Keratinocyte (primary cell): ENCODE measurements around the gene HSDL2. TPM values are rescaled to one million over a fixed set of nuclear protein-coding genes. Genes with fewer than 3 reads are reported as not detected.
A peak's percentile ranks its signal among the peaks of the same experiment; 100 is the strongest.

Experiments used
- DNase-seq: peaks from one replicate; pipeline ENCODE4 v3.0.0-alpha.2; 2011; ENCODE audit warnings: low read depth, missing footprints, low spot score
- FAIRE-seq: peaks from 2 replicates; lab custom pipeline; 2011; peaks lifted over from hg19 to GRCh38; lab: Jason Lieb, UNC
- H2AFZ ChIP-seq: 2 replicates; pipeline ENCODE4 v1.6.0; 2012; ENCODE audit warnings: low read length, control low read depth, inconsistent platforms; ENCODE audit not compliant: control insufficient read depth
- H3K27ac ChIP-seq: 2 replicates; pipeline ENCODE4 v1.5.1; 2011; ENCODE audit warnings: low read length; ENCODE audit not compliant: control insufficient read depth, insufficient read depth
- H3K27me3 ChIP-seq: 3 replicates; pipeline ENCODE4 v1.6.0; 2011; ENCODE audit warnings: low read length; ENCODE audit not compliant: control insufficient read depth, insufficient read depth; ENCODE audit errors: extremely low read depth
- H3K36me3 ChIP-seq, 2 experiments: 2 replicates in 1 of 2; 3 replicates in 1 of 2; pipeline ENCODE4 v1.5.1; 2011; ENCODE audit warnings: low read length in 2 of 2, mild to moderate bottlenecking in 1 of 2; ENCODE audit not compliant: control insufficient read depth in 2 of 2, insufficient read depth in 2 of 2; ENCODE audit errors: extremely low read depth in 1 of 2
- H3K4me1 ChIP-seq: 3 replicates; pipeline ENCODE4 v1.5.1; 2011; ENCODE audit warnings: low read length; ENCODE audit not compliant: control insufficient read depth, insufficient read depth; ENCODE audit errors: extremely low read depth
- H3K4me2 ChIP-seq: 3 replicates; pipeline ENCODE4 v1.6.0; 2011; ENCODE audit warnings: low read depth, low read length; ENCODE audit not compliant: control insufficient read depth, insufficient read depth; ENCODE audit errors: extremely low read depth
- H3K4me3 ChIP-seq, 3 experiments: fragments of 200-600 bp in 1 of 3; sonication (generic) in 1 of 3; 2 replicates in 2 of 3; 3 replicates in 1 of 3; pipeline ENCODE4 v1.5.1; 2011 to 2016; ENCODE audit warnings: low read length in 3 of 3, mild to moderate bottlenecking in 3 of 3, control low read depth in 2 of 3, inconsistent platforms in 1 of 3, low read depth in 1 of 3, mixed read lengths in 1 of 3, mixed run types in 1 of 3, moderate library complexity in 1 of 3; ENCODE audit not compliant: control insufficient read depth in 2 of 3, insufficient read depth in 2 of 3; ENCODE audit errors: extremely low read depth in 1 of 3
- H3K79me2 ChIP-seq: 2 replicates; pipeline ENCODE4 v1.6.0; 2012; ENCODE audit warnings: low read length; ENCODE audit not compliant: control insufficient read depth, insufficient read depth
- H3K9ac ChIP-seq: 3 replicates; pipeline ENCODE4 v1.6.0; 2011; ENCODE audit warnings: low read length; ENCODE audit not compliant: control insufficient read depth, insufficient read depth; ENCODE audit errors: extremely low read depth
- H3K9me1 ChIP-seq: 3 replicates; pipeline ENCODE4 v1.6.0; 2011; ENCODE audit warnings: low read length; ENCODE audit not compliant: control insufficient read depth, insufficient read depth; ENCODE audit errors: extremely low read depth
- H3K9me3 ChIP-seq: 2 replicates; pipeline ENCODE4 v1.5.1; 2012; ENCODE audit warnings: low read depth, low read length; ENCODE audit not compliant: control insufficient read depth
- H4K20me1 ChIP-seq: 3 replicates; pipeline ENCODE4 v1.6.0; 2011; ENCODE audit warnings: low read length; ENCODE audit not compliant: control insufficient read depth, insufficient read depth; ENCODE audit errors: extremely low read depth
- CTCF ChIP-seq, 3 experiments: IDR thresholded peaks in 1 of 3; conservative IDR thresholded peaks in 1 of 3; optimal IDR thresholded peaks in 1 of 3; 2 replicates in 2 of 3; 3 replicates in 1 of 3; pipeline versions ENCODE3 to v1.5.1; 2011; ENCODE audit warnings: low read length in 3 of 3, mild to moderate bottlenecking in 3 of 3, moderate library complexity in 2 of 3, control low read depth in 1 of 3, inconsistent platforms in 1 of 3; ENCODE audit not compliant: insufficient read depth in 2 of 3; ENCODE audit errors: extremely low read depth in 1 of 3
- EZH2 ChIP-seq: IDR thresholded peaks from one replicate; pipeline ENCODE4 v1.6.1; 2012; ENCODE audit warnings: inconsistent platforms, mild to moderate bottlenecking, low read length, moderate library complexity
- dilution Hi-C: fragments of 300-500 bp; cut with MboI; formaldehyde crosslinking; loops from one replicate; pipeline ENCODE4 v1.7.0; 2020; ENCODE audit warnings: low sequenced_read_pairs; ENCODE audit not compliant: extremely low pct_ligation_motif_present
- polyA plus RNA-seq, 5 experiments: library from polyadenylated mRNA; depleted of rRNA in 3 of 5; stranded (reverse) in 3 of 5; stranded (forward) in 1 of 5; unstranded in 1 of 5; fragments of >200 nt; gene quantifications; 1 replicate in 1 of 5; 2 replicates in 3 of 5; 3 replicates in 1 of 5; pipeline versions ENCODE4 v1.2.1 to v1.2.3, GENCODE V29; 2011 to 2012; ENCODE audit warnings: missing spikeins in 2 of 5, low read depth in 1 of 5, low replicate concordance in 1 of 5

The HSDL2 gene
- polyA plus RNA-seq, 1 donor (not counting 4 experiments of a cell fraction or from before 2014, with no cell fraction given): 27.6 TPM

- H3K4me3 ChIP-seq: no peak overlapping the region
- H3K36me3 ChIP-seq: no peaks in the 10 kb centered on the region
- no peaks in the 10 kb centered on the region for H4K20me1 ChIP-seq
- H3K9me1 ChIP-seq: no peaks in the 10 kb centered on the region
- no peak overlapping the region for H3K27ac ChIP-seq
- no peak overlapping the region for H3K9ac ChIP-seq
- peak overlapping the region; percentile 68 for H2AFZ ChIP-seq
- no peak for DNase-seq
- H3K9me3 ChIP-seq: no peaks in the 10 kb centered on the region
- dilution Hi-C loops: no loop called here
- H3K4me2 ChIP-seq: peak overlapping the region; percentile 32
- H3K4me1 ChIP-seq: peaks cover 6% of the 10 kb centered on the region
- FAIRE-seq: peak; percentile 69
- no peaks in the 10 kb centered on the region for H3K27me3 ChIP-seq
- TF ChIP-seq EZH2 (no peak), CTCF (optimal IDR thresholded peaks at IDR 0.05 in 1 of 3, IDR thresholded peaks at IDR 0.05 in 1 of 3, conservative IDR thresholded peaks at IDR 0.05 in 1 of 3; ENCODE audit: extremely low read depth in 1 of 3, insufficient read depth in 2 of 3, low read length in 3 of 3) (no peak)
- H3K79me2 ChIP-seq: no peaks in the 10 kb centered on the region
These were observed 38.2 kb upstream of the HSDL2 start for GRCh38 chr9:112341730-112342129.

- no peaks in the 10 kb centered on the region for H3K9me3 ChIP-seq
These were observed 31.5 kb upstream of the HSDL2 start for GRCh38 chr9:112348257-112349007.

More at GRCh38 chr9:112348257-112349007, 31.5 kb upstream of the HSDL2 start:
- Histone ChIP-seq H2AFZ (peak overlapping the region; percentile 57), H4K20me1 (no peaks in the 10 kb centered on the region), H3K27me3 (no peaks in the 10 kb centered on the region), H3K9ac (peak overlapping the region; percentile 18), H3K4me1 (peaks cover 13% of the 10 kb centered on the region), H3K9me1 (no peaks in the 10 kb centered on the region), H3K4me2 (peak overlapping the region; percentile 57), H3K27ac (peak overlapping the region; percentile 49), H3K79me2 (no peaks in the 10 kb centered on the region), H3K36me3 (no peaks in the 10 kb centered on the region), H3K4me3 (peak overlapping the region in 1 of 3 experiments; percentile 43)
- FAIRE-seq (peak; percentile 61), DNase-seq (no peak)
- dilution Hi-C loops: no loop called here
- TF ChIP-seq CTCF (optimal IDR thresholded peaks at IDR 0.05 in 1 of 3, IDR thresholded peaks at IDR 0.05 in 1 of 3, conservative IDR thresholded peaks at IDR 0.05 in 1 of 3; ENCODE audit: extremely low read depth in 1 of 3, insufficient read depth in 2 of 3, low read length in 3 of 3) (no peak), EZH2 (no peak)
